ENCODE data around the gene FLYWCH1.

The FLYWCH1 gene

DNA sequence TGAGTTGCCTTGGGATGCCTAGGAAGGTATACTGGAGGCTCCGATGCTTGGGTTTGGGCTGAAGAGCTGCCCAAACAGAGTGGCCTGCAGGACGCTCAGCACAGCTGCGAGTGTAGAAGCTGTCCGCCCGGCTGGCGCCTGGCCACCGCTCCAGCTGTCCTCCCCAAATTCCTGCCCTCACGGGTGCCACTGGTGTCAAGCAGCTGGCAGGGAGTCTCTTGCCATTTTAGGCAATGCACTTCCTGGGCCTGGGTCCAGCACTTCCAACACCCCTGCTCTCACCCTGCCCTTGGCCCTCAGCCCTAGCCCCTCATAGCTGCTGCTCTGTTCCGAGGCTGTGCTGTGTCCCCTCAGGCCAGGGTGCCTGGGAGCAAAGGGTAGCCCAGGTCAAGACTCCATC is 73.7 kb downstream of the FLYWCH1 start:
- no peak for DNase-seq (ENCODE audit: low read depth, low spot score)
- CTCF ChIA-PET = interaction anchor here (1.7 kb wide), 1 partner anchor 9 kb away, joined by 6 read pairs; no protein-coding TSS in a partner anchor
- TF ChIP-seq, protein P1, sequence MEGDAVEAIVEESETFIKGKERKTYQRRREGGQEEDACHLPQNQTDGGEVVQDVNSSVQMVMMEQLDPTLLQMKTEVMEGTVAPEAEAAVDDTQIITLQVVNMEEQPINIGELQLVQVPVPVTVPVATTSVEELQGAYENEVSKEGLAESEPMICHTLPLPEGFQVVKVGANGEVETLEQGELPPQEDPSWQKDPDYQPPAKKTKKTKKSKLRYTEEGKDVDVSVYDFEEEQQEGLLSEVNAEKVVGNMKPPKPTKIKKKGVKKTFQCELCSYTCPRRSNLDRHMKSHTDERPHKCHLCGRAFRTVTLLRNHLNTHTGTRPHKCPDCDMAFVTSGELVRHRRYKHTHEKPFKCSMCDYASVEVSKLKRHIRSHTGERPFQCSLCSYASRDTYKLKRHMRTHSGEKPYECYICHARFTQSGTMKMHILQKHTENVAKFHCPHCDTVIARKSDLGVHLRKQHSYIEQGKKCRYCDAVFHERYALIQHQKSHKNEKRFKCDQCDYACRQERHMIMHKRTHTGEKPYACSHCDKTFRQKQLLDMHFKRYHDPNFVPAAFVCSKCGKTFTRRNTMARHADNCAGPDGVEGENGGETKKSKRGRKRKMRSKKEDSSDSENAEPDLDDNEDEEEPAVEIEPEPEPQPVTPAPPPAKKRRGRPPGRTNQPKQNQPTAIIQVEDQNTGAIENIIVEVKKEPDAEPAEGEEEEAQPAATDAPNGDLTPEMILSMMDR (IDR thresholded peaks at IDR 0.05; ENCODE audit: insufficient read depth, low read length, missing control alignments) = no peak
- H3K4me3 ChIP-seq (ENCODE audit: low read depth, low read length) = no peak overlapping the region
- POLR2A ChIA-PET = no interaction called here

DNA sequence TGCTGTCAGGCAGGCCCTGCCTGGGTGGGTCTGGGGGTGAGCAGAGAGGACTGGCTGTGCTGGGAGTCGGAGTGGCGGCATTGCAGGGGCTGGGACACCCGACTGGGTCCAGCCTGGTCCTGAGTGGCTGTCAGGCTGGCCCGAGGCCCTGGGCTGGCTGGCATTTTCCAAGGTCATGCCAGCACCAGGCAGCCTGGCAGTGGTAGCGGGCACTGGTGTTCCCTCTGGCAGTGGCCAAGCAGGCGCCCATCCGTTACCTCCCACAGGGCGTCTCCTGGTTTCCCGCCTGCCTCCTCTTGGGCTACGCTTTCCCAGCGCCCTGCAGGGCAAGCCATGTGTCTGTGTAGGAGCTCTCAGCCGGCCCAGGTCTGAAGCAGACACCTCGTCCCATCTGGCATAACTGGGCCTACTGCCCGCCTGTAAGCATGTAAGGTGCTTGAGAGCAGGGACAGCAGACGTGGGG is 74.2 kb downstream of the FLYWCH1 start:
- TF ChIP-seq, protein P1 (IDR thresholded peaks at IDR 0.05; ENCODE audit: insufficient read depth, low read length, missing control alignments) = no peak
- CTCF ChIA-PET = no interaction called here
- POLR2A ChIA-PET = no interaction called here
- no peak overlapping the region for H3K4me3 ChIP-seq (ENCODE audit: low read depth, low read length)
- no peak for DNase-seq (ENCODE audit: low read depth, low spot score)

DNA sequence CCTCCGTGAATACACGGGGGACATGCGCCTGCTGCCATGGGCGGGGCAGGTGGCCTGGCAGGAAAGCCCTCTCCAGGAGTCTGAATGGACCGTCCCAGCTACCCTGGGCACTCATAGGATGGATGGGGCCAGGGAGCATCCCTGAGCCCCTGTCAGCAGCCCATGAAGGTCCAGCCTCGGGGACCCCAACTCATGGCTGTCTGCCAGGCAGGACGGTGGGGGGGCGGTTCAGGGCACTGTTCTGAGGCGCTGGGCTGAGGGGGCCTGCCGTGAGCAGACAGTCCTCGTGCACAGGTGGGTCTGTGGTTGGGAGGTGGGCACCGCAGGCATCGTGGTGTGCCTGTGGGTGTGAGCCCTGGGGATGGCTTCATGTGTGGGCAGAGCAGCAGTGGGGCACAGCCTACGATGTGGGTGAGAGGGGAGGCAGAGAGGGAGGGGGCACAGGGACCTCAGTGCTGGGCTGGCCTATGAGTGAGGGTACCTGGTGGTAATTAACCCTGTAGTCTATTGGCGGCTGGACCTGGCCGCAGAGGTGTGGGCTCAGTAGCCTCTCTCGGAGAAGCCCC is 75.0 kb downstream of the FLYWCH1 start:
- ChIA-PET POLR2A (no interaction called here), CTCF (interaction anchor here (1.2 kb wide), 1 partner anchor 12 kb away, joined by 3 read pairs; no protein-coding TSS in a partner anchor)
- TF ChIP-seq, protein P1 (IDR thresholded peaks at IDR 0.05; ENCODE audit: insufficient read depth, low read length, missing control alignments) = no peak
- DNase-seq (ENCODE audit: low read depth, low spot score) = no peak
- no peak overlapping the region for H3K4me3 ChIP-seq (ENCODE audit: low read depth, low read length)

DNA sequence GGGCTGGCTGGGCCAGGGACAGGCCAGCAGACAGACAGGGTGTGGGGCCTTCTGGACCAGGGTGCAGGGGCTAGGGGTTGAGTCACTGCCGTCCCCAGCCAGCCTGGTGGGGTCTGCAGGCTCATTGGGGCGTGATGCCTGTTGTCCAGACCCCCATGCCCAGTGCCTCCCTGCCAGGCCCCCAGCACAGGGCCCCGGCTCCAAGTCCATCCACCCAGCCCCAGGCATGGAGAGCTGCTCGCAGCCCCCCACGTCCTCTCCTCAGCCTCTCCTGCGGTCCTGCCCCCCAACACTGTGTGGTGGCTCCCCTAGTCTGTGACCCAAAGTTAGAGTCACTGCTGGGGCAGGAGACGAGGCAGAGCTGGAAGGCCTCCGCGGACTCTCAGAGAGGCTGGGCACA is 75.6 kb downstream of the FLYWCH1 start:
- CTCF ChIA-PET = interaction anchor here (1.2 kb wide), 1 partner anchor 12 kb away, joined by 3 read pairs; no protein-coding TSS in a partner anchor
- H3K4me3 ChIP-seq (ENCODE audit: low read depth, low read length) = no peak overlapping the region
- POLR2A ChIA-PET = no interaction called here
- DNase-seq (ENCODE audit: low read depth, low spot score) = no peak
- TF ChIP-seq, protein P1 (IDR thresholded peaks at IDR 0.05; ENCODE audit: insufficient read depth, low read length, missing control alignments) = no peak

DNA sequence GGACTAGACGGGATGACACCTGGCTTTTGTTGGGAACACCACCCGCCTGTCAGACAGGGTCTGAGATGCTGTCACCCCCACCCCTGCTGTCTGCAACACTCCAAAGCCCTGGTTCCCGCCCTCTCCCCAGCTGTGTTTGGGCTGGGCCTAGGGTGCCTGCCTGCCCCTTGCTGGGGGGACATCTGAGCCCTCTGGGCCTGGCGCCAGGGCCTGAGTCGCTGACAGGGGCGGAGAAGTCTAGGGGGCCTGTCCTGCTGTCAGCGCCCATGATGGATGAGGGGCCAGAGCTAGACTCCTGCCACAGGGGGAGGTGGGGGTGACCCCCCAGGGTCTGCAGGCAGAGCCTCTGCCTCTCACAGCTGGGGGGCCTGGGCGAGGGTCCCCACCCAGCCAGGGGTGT is 76.1 kb downstream of the FLYWCH1 start:
- H3K4me3 ChIP-seq (ENCODE audit: low read depth, low read length) = no peak overlapping the region
- TF ChIP-seq, protein P1 (IDR thresholded peaks at IDR 0.05; ENCODE audit: insufficient read depth, low read length, missing control alignments) = no peak
- POLR2A ChIA-PET = no interaction called here
- DNase-seq (ENCODE audit: low read depth, low spot score) = no peak
- CTCF ChIA-PET = no interaction called here

DNA sequence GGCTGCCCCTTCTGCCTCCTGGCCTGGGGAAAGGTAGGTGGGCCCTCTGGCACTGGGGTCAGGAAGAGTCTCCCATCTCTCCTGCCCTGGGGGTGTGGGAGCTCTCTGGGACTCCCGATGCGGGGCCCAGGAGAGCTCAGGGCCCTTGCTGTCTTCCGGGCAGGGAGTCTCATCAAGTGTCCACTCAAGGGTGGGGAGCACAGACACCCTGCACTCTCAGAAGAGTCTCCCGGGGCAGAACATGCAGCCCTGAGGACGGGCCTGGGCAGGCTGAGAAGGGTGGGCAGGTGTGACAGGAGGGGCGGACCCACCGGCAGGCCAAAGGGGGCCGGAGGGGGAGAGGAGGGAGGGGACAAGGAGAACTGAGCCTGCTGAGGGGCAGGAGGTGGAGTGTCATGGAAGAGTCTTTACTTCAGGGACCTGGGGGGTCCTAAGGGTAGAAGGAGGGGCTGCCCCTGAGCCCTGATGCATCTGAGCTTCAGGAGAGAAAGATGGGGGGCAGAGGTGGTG is 76.9 kb downstream of the FLYWCH1 start:
- POLR2A ChIA-PET = interaction anchor here (0.5 kb wide), 1 partner anchor 32 kb away, joined by 3 read pairs; no protein-coding TSS in a partner anchor
- DNase-seq (ENCODE audit: low read depth, low spot score) = no peak
- H3K4me3 ChIP-seq (ENCODE audit: low read depth, low read length) = no peak overlapping the region
- TF ChIP-seq, protein P1 (IDR thresholded peaks at IDR 0.05; ENCODE audit: insufficient read depth, low read length, missing control alignments) = no peak
- CTCF ChIA-PET = no interaction called here
